ENCODE measurements around the gene POLG.

The POLG gene

DNA sequence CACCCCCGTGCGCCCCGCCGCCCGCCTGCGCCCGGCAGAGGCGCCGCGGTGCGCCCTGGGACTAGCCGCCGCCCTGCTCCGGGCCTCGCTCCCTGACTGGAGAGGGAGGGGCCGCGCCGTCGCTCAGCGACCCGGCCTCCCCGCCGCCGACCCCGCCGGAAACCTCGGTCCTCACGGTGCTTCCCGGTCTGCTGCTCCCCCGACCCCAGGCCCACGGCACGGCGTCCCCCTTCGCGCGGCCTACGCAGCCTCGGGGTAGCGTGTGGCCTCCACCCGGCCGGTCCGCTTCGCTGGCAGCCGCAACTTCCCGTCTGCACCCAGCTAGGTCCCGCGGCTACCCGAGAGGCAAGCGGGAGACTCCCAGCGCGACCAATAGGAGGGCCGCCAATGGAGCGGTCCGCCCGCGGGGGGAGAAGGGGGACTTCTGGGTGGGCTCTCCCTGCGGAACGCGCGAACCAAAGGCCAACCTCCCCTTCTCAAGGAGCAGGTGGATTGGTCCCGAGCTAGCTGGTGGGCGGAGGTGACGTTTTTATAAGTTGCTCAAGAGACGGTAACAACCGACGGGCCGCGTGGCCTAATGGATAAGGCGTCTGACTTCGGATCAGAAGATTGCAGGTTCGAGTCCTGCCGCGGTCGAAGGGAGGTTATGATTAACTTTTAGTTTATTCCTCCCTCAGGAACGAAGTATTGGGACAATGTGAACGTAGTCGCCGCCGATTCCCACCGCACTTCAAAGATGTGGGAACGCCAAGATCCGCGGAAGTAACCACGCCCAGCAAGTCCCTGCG lies at the start of gene POLG:
Gene POLG, minus strand, starts transcription at position 315 of the 788 bp plus-strand sequence. CDS start 1,070 bp downstream, outside the sequence.
- DNase-seq, result peak; percentile 93

DNA sequence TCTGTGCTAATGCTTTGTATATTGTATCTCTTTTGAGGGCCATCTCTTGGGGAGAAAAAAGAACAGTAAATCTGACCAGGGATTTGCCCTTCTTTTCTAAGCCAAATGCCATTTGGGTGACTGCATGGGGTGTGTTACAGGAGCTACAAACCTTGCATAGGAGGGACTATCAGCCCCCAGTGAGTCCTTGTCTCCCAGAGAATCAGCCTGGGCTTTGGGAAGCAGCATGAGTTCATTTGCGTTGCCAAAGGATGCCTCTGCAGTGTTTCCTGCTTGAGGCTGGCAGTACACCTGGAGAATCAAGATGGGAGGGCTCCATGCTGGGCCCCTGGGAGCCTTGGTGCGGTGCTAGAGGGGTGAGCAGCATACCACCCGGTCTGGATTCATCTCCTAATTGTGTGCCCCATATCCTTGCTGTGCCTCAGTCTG lies 49.6 kb upstream of the POLG start:
- DNase-seq, result no peak

DNA sequence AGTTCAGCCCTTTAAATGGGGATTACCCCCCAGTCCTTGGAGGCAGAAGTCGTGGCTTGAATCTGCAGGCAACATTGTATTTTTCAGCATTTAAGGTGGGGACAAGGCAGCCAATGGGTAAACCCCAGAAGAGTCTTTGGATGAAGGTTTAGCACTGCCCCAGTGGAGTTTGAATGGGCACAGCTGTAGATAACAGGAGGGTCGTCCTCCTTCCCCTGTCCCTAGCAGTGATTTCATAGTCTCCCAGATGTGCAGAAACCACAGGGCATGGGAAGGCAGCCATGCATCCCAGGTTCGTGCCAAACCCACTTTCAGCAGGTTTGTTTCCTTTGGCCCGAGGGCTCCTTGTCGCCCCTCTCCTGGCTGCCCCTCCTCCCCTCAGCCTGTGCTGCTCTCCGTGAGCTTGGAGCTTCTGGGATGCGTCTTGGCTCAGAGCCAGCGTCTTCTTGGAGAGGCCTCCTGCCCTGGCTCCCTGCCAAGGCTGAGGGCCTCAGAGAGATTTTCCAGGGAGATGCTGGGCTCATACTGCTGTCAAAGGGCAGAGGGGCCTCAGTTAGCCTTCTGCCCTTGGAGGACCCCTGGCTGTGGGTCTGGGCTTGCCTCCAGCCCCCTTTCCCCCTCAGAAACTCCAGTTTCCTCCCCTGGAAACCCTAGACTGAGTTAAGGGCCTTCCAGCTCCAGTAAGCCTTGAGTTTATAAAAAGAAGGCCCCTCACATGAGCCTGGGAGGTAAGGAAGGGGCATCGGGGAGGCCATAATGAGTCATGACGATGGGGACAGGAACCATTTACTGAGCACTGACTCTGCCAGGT lies 48.9 kb upstream of the POLG start:
- DNase-seq, result peak; percentile 52

DNA sequence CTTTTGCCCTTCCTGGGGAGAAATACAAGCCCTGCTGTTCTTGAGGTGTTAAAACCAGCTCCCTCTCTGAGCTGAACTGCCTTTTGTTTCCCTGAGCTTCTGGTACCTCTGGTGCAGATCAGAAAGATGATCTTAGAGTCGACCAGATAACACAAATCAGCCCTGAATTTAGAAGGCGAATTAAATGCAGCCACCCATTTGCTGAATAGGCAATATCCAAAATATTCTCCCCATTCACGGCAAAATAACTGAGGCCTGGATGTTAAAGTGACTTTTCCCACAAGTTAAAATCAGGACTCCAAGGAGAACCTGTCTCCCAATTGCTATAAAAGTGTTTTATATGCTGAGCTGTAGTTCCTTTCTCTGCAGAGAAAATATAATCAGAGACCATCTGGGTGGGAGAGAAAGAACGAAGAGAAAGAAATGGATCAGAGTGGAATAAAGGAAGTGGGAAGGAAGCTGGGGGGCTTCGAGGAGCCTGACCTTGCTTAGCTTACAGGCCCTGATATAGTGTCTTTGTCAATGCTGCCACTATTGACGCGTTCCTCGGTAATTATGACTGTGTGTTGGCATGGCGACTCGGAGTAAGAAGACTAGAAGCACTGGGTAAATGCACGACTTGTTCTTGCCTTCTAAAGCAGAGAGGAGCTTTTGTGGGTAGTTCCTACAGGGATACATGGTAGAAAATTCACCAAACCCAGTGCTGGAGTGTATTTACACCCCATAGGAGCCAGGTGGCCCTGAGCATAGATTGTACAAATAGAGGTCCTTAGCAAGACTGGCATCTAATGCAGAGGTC lies 47.5 kb upstream of the POLG start:
- no peak for DNase-seq

- DNase-seq, result no peak
Observed at GRCh38 chr15:89381331-89381730, 46.7 kb upstream of the POLG start.

DNA sequence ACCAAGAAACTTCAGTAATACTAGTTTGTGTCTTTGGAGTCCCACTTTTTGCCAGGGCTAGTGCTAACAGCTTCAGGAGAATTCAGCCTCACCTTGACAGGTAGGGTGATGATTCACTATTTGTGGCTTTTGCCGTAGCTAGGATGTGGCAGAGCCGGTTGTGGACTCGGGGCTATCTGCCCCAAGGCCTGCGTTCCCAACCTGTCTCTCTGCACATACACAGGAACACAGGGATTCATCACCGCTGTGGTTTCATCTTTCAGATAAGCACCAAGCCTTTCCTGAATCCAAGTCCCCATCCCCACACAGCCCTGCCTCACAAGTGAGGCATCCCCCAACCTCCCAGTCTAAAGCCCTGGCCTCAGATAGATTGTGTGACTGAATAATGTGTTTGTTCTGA lies 45.2 kb upstream of the POLG start:
- DNase-seq, result no peak

DNA sequence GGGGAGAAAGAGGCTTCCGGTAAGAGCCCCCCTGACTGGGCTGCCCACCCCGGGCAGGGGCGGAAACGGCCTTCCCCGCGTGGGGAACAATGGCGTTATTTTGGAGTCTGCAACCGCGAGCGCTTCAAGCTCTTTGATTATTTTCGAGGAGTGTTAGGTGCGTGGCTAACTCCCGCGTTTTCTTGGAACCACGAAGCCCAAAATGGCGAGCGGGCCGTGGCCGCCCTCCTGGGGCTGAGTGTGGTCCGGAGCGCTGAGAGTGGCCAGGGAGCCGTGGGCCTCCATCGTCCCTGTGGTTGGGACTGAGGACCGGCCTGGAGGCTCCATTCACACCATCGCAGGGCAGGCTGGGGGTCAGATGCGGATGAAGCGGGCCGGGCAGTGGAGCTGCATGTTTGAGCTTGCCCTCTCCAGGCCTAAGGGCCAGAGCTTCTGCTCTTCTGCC lies 44.6 kb upstream of the POLG start:
- no peak for DNase-seq

GRCh38 chr15:89378296-89379151 lies 43.9 kb upstream of the POLG start:
- DNase-seq, result no peak

GRCh38 chr15:89377842-89378295 lies 43.2 kb upstream of the POLG start:
- no peak for DNase-seq

DNA sequence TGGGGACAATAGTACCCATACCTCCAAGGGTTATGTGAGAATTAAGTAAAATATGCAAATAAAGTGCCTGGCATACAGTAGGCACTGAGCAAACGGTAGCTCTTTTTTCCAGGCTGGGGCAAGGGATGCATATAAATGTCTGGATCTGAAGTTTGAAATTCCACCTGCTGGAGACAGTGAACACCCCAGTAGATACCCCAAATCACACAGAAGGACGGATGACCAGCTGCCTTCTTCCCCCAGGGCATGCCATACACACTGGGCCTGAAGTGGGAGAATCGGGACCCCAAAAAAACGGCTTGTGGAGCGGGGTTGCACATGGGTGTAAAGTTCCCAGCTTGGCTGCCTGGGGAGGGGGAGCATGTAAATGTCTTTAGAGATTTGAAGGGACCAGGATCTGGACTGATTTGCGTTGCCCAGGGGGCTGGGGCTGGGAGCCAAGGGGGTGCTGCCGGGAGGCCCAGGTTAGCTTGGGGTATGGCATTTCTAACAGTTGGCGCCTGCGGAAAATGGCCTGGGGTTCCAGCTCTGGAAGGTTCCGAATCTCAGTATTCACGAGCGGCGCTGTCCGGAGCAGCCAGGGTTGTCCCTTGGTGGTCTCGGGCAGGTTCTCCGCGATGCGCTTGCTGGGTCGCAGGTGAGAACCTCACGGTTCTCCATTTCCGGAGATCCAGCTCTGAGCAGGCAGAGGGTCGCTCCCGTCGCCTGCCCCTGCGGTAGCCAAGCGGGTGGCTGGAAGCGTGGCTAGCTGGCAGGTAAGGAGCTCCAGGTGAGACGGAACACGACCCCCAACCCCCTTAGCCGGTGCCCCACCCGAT lies 42.6 kb upstream of the POLG start:
- DNase-seq, result no peak

- DNase-seq, result no peak
Observed at GRCh38 chr15:89376388-89376787, 41.8 kb upstream of the POLG start.

DNA sequence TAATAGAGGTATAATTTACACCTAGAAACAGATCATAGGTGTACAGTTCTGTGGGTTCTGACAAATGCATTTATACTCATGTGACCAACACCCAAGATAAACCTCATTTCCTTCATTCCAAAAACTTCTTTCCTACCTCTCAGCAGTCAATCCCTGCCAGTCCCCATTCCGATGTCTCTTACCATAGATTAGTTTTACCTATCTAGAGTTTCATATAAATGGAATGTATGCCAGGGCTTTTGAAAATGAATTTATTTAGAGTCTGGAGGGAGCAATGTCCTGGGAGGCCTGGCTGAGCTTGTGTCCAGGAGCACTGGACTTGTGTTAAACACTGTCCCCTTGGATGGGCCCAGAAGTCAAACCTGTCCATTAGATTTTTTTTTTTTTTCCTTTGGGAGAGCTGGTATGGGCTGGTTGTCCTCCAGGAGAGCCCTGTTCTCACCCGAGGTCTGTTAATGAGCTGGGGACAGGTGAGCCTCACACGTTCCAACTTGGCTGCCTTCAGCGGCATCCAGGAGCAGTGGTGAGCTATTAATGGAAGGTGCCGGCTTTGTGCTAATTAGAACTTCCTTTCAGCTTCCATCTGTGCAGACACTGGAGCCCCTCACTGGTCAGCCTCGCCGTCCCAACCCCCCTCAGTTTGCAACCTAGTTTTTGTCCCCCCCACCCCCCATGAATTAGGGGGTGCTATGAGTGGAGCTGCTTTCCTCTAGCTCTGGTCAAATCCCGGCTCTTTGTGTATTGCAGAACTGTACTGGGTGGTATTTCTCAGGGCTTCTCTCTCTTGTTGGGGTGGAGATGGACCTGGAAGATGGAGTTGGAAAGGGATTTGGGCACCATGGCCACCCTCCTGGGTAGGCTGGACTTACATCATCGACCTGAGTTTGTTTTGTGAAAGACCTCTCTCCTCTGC lies 40.7 kb upstream of the POLG start:
- no peak for DNase-seq

DNA sequence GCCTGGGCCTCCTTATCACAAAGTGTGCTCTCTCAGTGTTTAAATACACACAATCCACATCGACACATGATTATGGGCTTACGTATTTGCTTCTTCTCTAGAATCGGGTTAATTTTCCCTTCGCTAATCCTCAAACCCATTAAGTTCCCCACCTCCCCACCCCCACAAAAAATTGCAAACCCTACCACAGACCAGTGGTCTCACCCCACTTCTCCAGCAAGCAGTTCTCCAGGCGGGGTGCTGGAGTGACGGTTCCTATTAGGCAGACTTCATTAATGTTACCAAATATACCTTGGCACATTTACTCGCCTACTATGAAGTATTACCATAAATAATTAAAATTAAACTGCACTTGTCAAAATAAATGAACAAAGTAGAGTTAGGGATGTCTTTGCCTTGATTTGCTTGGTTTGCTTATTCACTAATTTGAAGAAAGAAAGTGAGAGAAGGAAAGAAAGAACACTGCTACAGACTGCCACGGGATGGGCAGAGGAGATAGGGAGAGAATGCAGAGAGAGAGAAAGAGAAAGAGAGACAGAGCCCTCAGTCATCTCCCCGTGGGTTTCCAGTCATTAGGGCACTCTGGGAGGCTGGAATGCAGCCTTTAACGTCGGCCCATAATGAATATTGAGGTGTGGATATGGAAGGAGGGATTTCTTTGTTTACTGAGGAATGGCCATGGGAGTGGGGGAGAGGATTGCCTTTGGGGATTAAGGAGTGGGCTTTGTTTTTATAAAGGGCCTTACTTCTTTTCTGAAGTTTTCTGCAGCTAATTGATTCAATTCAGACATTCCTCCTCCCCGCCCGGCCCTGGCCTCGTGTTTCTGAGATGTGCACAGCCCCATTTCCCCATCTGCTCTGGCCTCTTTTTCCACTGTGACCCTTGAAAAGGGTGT lies 39.7 kb upstream of the POLG start:
- no peak for DNase-seq

- DNase-seq, result no peak
Observed at GRCh38 chr15:89372069-89372935, 37.7 kb upstream of the POLG start.

DNA sequence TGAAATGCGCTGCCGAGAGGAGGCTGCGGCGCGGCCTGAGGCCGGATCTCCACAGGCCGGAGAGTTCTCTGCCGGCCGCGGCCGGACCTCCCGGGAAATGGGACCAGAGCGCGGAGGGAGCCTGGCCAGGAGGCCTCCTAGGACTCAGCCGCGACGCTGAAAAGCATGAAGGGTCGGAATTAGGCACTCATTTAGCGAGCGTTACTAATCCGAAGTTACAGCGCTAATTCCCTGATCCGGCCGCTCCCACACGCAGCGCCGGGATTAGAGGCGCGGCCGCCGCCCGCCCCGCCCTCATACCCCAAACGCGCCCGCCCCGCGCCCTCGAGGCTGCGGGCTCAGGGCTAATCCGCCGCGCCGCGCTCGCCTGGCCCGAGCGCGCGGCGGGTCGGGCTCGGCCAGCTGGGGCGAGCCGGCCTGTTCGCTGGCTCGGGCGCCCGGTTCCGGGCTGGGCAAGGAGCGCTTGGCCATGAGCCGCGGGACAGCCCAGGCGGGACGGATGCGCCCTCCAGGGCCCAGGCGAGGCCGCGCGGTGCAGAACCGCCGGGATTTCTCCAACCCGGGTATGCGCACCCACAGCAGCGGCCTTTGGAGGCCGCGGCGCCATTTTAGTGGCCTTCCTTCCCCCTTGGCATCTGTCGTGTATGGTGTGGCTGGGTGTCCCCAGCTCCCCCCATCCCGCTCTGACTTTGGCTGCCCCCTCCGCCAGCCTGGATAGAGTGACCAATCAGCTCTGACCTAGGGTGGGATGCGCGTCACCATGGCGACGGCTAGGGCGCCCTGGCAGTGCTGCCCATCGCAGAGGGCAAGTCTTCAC lies 36.8 kb upstream of the POLG start:
- DNase-seq, result no peak

DNA sequence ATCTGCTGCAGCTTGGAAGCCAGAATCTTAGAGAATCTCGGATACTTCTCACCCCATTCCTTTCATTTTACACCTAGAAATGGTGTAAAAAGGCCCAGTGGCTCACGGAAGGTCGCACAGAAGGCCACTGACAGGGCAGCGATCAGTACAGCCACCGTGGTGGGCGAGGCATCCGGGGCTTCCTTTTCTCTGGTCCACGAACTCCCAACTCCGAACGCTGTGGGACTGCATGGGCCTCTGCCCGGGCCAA lies 36.3 kb upstream of the POLG start:
- DNase-seq, result no peak

Data from NCI-H1436 treated with DMSO at 0.1 percent for 48 hours (cell line).